H4 (cell line): ENCODE data around the gene SLTM. TPM values are rescaled to one million over a fixed set of nuclear protein-coding genes. Genes with fewer than 3 reads are reported as not detected.

Experiments used
- total RNA-seq: library from RNA; depleted of rRNA; stranded (reverse); fragments of >200 nt; shearing (Covaris generic); gene quantifications from 2 replicates; pipeline ENCODE4 v1.2.3, GENCODE V29; 2014; rRNA removed

SLTM gene
- total RNA-seq, 1 experiment from 2014 or later, result 49.1 TPM

Other genes with a start within 250 kb of the SLTM start
- gene ADAM10, start 184.0 kb downstream of the SLTM start, total RNA-seq, result 37.4 and 58.3 TPM in 2 replicates
- gene MINDY2, start 162.4 kb downstream of the SLTM start, total RNA-seq, result 2.5 and 3.4 TPM in 2 replicates
- 10.4 and 12.4 TPM in 2 replicates for gene RNF111, start 54.0 kb upstream of the SLTM start, total RNA-seq
- 181 and 210 TPM in 2 replicates for gene CCNB2, start 171.5 kb upstream of the SLTM start, total RNA-seq